A673 (cell line): ENCODE results near the gene WFDC9. TPM values are rescaled to one million over a fixed set of nuclear protein-coding genes. Genes with fewer than 3 reads are reported as not detected.
"Not testable (repeated sequence)": the region's sequence is repeated elsewhere in the genome, so short reads cannot be mapped to it uniquely, and the experiment has no call there.

Experiments
- Bru-seq: library from RNA; stranded (reverse); fragments of 400-500 nt; gene quantifications from one replicate; lab custom pipeline; 2021; lab: Mats Ljungman, UMichigan
- BruChase-seq, 2 experiments: library from RNA; stranded (reverse); fragments of 400-500 nt; gene quantifications; one replicate each; lab custom pipeline; 2021; lab: Mats Ljungman, UMichigan
- BruUV-seq: library from RNA; stranded (reverse); fragments of 400-500 nt; replicated peaks from 2 replicates; lab custom pipeline; 2021; lab: Mats Ljungman, UMichigan
- CTCF ChIA-PET: fragments of 300-600 bp; sonication (Branson Sonifier 250); formaldehyde crosslinking; loops from one replicate; lab custom pipeline; 2022; ENCODE audit warnings: antibody characterized with exemption; lab: Charles Lee
- POLR2A ChIA-PET: fragments of 300-600 bp; sonication (Branson Sonifier 250); formaldehyde crosslinking; loops from one replicate; lab custom pipeline; 2022; ENCODE audit warnings: antibody characterized with exemption; ENCODE audit not compliant: low non-redundant PET; lab: Charles Lee
- DNase-seq: peaks from one replicate; pipeline ENCODE4 v3.0.0-alpha.2; 2015; ENCODE audit warnings: low spot score
- H3K27ac ChIP-seq: fragments of 200-600 bp; sonication (generic); 2 replicates; pipeline ENCODE4 v1.5.1; 2016; ENCODE audit warnings: mixed run types, low read depth, mild to moderate bottlenecking, mixed read lengths, antibody characterized with exemption, low read length; ENCODE audit not compliant: poor library complexity, severe bottlenecking
- H3K27me3 ChIP-seq: fragments of 200-600 bp; sonication (generic); replicated peaks from 2 replicates; pipeline ENCODE4 v1.6.1; 2017; ENCODE audit warnings: mixed run types, low read depth, mild to moderate bottlenecking, mixed read lengths, antibody characterized with exemption, low read length; ENCODE audit not compliant: insufficient read depth, poor library complexity
- H3K36me3 ChIP-seq: fragments of 200-600 bp; sonication (generic); 2 replicates; pipeline ENCODE4 v1.6.1; 2016; ENCODE audit warnings: mixed run types, mild to moderate bottlenecking, mixed read lengths, antibody characterized with exemption, low read length; ENCODE audit not compliant: insufficient read depth, poor library complexity, severe bottlenecking
- H3K4me1 ChIP-seq: fragments of 200-600 bp; sonication (generic); 2 replicates; pipeline ENCODE4 v1.6.1; 2017; ENCODE audit warnings: mixed run types, mild to moderate bottlenecking, mixed read lengths, antibody characterized with exemption, low read length; ENCODE audit not compliant: insufficient read depth, poor library complexity, severe bottlenecking
- H3K4me3 ChIP-seq: fragments of 200-600 bp; sonication (generic); 2 replicates; pipeline ENCODE4 v1.5.1; 2016; ENCODE audit warnings: low read depth, mixed run types, mild to moderate bottlenecking, mixed read lengths, low read length; ENCODE audit not compliant: poor library complexity, severe bottlenecking
- H3K9me3 ChIP-seq: fragments of 200-600 bp; sonication (generic); 2 replicates; pipeline ENCODE4 v1.6.1; 2016; ENCODE audit warnings: mixed run types, low read depth, mild to moderate bottlenecking, mixed read lengths, antibody characterized with exemption, low read length; ENCODE audit not compliant: poor library complexity, severe bottlenecking
- CTCF ChIP-seq: fragments of 300-800, 200-600 bp; sonication (generic); conservative IDR thresholded peaks from 2 replicates; pipeline ENCODE4 v1.5.1; 2017; ENCODE audit warnings: low read depth, mild to moderate bottlenecking, antibody characterized with exemption, low read length, moderate library complexity, mixed read lengths
- EZH2 ChIP-seq: fragments of 200-600 bp; sonication (generic); IDR thresholded peaks from 2 replicates; pipeline ENCODE4 v1.6.1; 2017; ENCODE audit warnings: borderline replicate concordance, low read depth, mild to moderate bottlenecking, mixed read lengths, antibody characterized with exemption, low read length; ENCODE audit not compliant: poor library complexity, severe bottlenecking
- intact Hi-C: fragments of 100-400 bp; cut with micrococcal nuclease; formaldehyde crosslinking; loops from one replicate; pipeline ENCODE4 v1.10.0; 2022; ENCODE audit not compliant: unreplicated experiment
- long read RNA-seq: library from polyadenylated mRNA; stranded (forward); transcript quantifications from one replicate; pipeline ENCODE4 v2.0.0, GENCODE V29; 2022
- total RNA-seq: library from RNA; stranded (reverse); gene quantifications from 2 replicates; pipeline ENCODE4 v1.2.3, GENCODE V29; 2021

Gene WFDC9
- total RNA-seq (not detected in 2 replicates), Bru-seq, nascent RNA (not detected), BruChase-seq, experiment 1, labeled RNA remaining after a 2-hour chase (not detected), BruChase-seq, experiment 2, labeled RNA remaining after a 6-hour chase (not detected)
- long read RNA-seq = 0 reads

GRCh38 chr20:45631184-45631583 is at the start of gene WFDC9:
Gene WFDC9 (minus strand): TSS chr20:45631284. CDS start chr20:45610181, 21,103 bp downstream.
- DNase-seq = no peak
- H3K4me3 ChIP-seq = no peak within 1 kb of the TSS
- H3K9me3 ChIP-seq = no peaks in the 10 kb centered on the region
- no peaks in the 10 kb centered on the region for H3K36me3 ChIP-seq
- H3K4me1 ChIP-seq = no peaks in the 10 kb centered on the region
- H3K27me3 ChIP-seq = peaks cover 9% of the 10 kb centered on the region
- TF ChIP-seq EZH2 (no peak), CTCF (no peak)
- POLR2A ChIA-PET = no interaction called here
- BruUV-seq = no TSS peak
- H3K27ac ChIP-seq = no peak within 1 kb of the TSS
- intact Hi-C loops = no loop called here
- CTCF ChIA-PET = no interaction called here

- no peaks in the 10 kb centered on the region for H3K4me1 ChIP-seq
- DNase-seq = no peak
- ChIA-PET CTCF (no interaction called here), POLR2A (no interaction called here)
- peaks cover under 1% of the 10 kb centered on the region for H3K27me3 ChIP-seq
- no peaks in the 10 kb centered on the region for H3K36me3 ChIP-seq
- no peaks in the 10 kb centered on the region for H3K9me3 ChIP-seq
- BruUV-seq = no TSS peak
- no peak overlapping the region for H3K4me3 ChIP-seq
- TF ChIP-seq CTCF = no peak
- intact Hi-C loops = no loop called here
- no peak overlapping the region for H3K27ac ChIP-seq
Observed at GRCh38 chr20:45679650-45680049, 48.6 kb upstream of the WFDC9 start.

GRCh38 chr20:45672765-45673164 is 41.7 kb upstream of the WFDC9 start:
- H3K4me1 ChIP-seq = no peaks in the 10 kb centered on the region
- no peak for DNase-seq
- H3K9me3 ChIP-seq = no peaks in the 10 kb centered on the region
- intact Hi-C loops = no loop called here
- POLR2A ChIA-PET = no interaction called here
- H3K4me3 ChIP-seq = no peak overlapping the region
- H3K27me3 ChIP-seq = peaks cover 17% of the 10 kb centered on the region
- no peak for TF ChIP-seq EZH2
- CTCF ChIA-PET = no interaction called here
- no TSS peak for BruUV-seq
- no peak overlapping the region for H3K27ac ChIP-seq
- H3K36me3 ChIP-seq = no peaks in the 10 kb centered on the region

- H3K4me1 ChIP-seq = no peaks in the 10 kb centered on the region
- peaks cover 17% of the 10 kb centered on the region for H3K27me3 ChIP-seq
- H3K36me3 ChIP-seq = no peaks in the 10 kb centered on the region
- DNase-seq = no peak
- POLR2A ChIA-PET = no interaction called here
- no peak within 1 kb of the TSS for H3K27ac ChIP-seq
- TF ChIP-seq EZH2 = no peak
- TF ChIP-seq CTCF = no peak
- no peaks in the 10 kb centered on the region for H3K9me3 ChIP-seq
- H3K4me3 ChIP-seq = no peak within 1 kb of the TSS
- intact Hi-C loops = no loop called here
- BruUV-seq = no TSS peak
- CTCF ChIA-PET = no interaction called here
Observed at GRCh38 chr20:45670139-45670538, 39.1 kb upstream of the WFDC9 start, which contains the start of gene WFDC11. Gene WFDC11 (minus strand): TSS chr20:45670239. CDS start chr20:45650600, 19,639 bp downstream.

- H3K4me3 ChIP-seq, intact Hi-C loops, H3K27me3 ChIP-seq, POLR2A ChIA-PET, BruUV-seq, H3K9me3 ChIP-seq, CTCF ChIA-PET, H3K36me3 ChIP-seq, H3K27ac ChIP-seq, DNase-seq, H3K4me1 ChIP-seq: not testable (repeated sequence)
Observed at GRCh38 chr20:45657038-45657437, 26.0 kb upstream of the WFDC9 start.
